ENCODE data around the gene FAAH2.

DNA sequence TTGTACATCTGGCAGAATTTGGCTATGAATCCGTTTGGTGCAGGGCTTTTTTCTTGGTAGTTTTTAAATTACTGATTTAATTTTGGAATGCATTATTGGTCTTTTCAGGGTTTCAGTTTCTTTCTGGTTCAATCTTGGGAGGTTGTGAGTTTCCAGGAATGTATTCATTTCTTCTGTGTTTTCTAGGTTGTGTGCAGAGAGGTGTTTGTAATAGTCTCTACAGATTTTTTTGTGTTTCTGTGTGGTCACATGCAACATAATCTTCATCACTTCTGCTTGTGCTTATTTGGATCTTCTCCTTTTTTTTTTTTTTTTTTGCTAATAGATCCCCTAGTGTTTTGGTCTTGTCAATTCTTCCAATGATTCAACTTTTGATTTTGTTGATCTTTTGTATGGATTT lies 77.6 kb downstream of the FAAH2 start:
- TF ChIP-seq, protein P1, sequence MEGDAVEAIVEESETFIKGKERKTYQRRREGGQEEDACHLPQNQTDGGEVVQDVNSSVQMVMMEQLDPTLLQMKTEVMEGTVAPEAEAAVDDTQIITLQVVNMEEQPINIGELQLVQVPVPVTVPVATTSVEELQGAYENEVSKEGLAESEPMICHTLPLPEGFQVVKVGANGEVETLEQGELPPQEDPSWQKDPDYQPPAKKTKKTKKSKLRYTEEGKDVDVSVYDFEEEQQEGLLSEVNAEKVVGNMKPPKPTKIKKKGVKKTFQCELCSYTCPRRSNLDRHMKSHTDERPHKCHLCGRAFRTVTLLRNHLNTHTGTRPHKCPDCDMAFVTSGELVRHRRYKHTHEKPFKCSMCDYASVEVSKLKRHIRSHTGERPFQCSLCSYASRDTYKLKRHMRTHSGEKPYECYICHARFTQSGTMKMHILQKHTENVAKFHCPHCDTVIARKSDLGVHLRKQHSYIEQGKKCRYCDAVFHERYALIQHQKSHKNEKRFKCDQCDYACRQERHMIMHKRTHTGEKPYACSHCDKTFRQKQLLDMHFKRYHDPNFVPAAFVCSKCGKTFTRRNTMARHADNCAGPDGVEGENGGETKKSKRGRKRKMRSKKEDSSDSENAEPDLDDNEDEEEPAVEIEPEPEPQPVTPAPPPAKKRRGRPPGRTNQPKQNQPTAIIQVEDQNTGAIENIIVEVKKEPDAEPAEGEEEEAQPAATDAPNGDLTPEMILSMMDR (IDR thresholded peaks at IDR 0.05; ENCODE audit: poor library complexity, severe bottlenecking): no peak
- TF ChIP-seq POLR2AphosphoS5 (IDR thresholded peaks at IDR 0.05): no peak
- TF ChIP-seq EP300 (conservative IDR thresholded peaks at IDR 0.05; ENCODE audit: poor library complexity, severe bottlenecking): no peak
- TF ChIP-seq, protein P2, sequence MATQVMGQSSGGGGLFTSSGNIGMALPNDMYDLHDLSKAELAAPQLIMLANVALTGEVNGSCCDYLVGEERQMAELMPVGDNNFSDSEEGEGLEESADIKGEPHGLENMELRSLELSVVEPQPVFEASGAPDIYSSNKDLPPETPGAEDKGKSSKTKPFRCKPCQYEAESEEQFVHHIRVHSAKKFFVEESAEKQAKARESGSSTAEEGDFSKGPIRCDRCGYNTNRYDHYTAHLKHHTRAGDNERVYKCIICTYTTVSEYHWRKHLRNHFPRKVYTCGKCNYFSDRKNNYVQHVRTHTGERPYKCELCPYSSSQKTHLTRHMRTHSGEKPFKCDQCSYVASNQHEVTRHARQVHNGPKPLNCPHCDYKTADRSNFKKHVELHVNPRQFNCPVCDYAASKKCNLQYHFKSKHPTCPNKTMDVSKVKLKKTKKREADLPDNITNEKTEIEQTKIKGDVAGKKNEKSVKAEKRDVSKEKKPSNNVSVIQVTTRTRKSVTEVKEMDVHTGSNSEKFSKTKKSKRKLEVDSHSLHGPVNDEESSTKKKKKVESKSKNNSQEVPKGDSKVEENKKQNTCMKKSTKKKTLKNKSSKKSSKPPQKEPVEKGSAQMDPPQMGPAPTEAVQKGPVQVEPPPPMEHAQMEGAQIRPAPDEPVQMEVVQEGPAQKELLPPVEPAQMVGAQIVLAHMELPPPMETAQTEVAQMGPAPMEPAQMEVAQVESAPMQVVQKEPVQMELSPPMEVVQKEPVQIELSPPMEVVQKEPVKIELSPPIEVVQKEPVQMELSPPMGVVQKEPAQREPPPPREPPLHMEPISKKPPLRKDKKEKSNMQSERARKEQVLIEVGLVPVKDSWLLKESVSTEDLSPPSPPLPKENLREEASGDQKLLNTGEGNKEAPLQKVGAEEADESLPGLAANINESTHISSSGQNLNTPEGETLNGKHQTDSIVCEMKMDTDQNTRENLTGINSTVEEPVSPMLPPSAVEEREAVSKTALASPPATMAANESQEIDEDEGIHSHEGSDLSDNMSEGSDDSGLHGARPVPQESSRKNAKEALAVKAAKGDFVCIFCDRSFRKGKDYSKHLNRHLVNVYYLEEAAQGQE (IDR thresholded peaks at IDR 0.05; ENCODE audit: borderline replicate concordance): no peak
- TF ChIP-seq EZH2 (IDR thresholded peaks at IDR 0.05; ENCODE audit: borderline replicate concordance, insufficient read depth, low read length, poor library complexity, severe bottlenecking): no peak
- no peak for TF ChIP-seq SMC3 (conservative IDR thresholded peaks at IDR 0.05; ENCODE audit: poor library complexity)
